Thymus (tissue), 11 donors: ENCODE results near the gene NCAPH2. TPM values are rescaled to one million over a fixed set of nuclear protein-coding genes. Genes with fewer than 3 reads are reported as not detected.

Source experiments
- DNase-seq, 9 donors: peaks; one replicate each; pipeline ENCODE4 v3.0.0-alpha.2; 2013; ENCODE audit warnings: low spot score in 9 of 9, low read depth in 6 of 9, missing footprints in 1 of 9
- H3K27ac ChIP-seq, 2 donors: one replicate each; pipeline ENCODE4 v1.5.1; 2013; ENCODE audit warnings: control low read depth in 1 of 2, low read depth in 1 of 2, low read length in 1 of 2, mild to moderate bottlenecking in 1 of 2, moderate library complexity in 1 of 2
- H3K27me3 ChIP-seq, 2 donors: one replicate each; pipeline ENCODE4 v1.5.1; 2013; ENCODE audit warnings: low read length in 1 of 2; ENCODE audit not compliant: control insufficient read depth in 2 of 2, insufficient read depth in 1 of 2
- H3K36me3 ChIP-seq, 2 donors: one replicate each; pipeline ENCODE4 v1.5.1; 2013; ENCODE audit warnings: low read length in 1 of 2, mild to moderate bottlenecking in 1 of 2, moderate library complexity in 1 of 2; ENCODE audit not compliant: control insufficient read depth in 2 of 2, insufficient read depth in 2 of 2
- H3K4me1 ChIP-seq, 2 donors: one replicate each; pipeline ENCODE4 v1.5.1; 2013; ENCODE audit warnings: low read length in 2 of 2; ENCODE audit not compliant: control insufficient read depth in 2 of 2, insufficient read depth in 2 of 2
- H3K4me3 ChIP-seq, 2 donors: one replicate each; pipeline ENCODE4 v1.5.1; 2013; ENCODE audit warnings: low read length in 2 of 2, control low read depth in 1 of 2, mild to moderate bottlenecking in 1 of 2
- H3K9me3 ChIP-seq, 2 donors: one replicate each; pipeline ENCODE4 v1.5.1; 2013; ENCODE audit warnings: low read length in 1 of 2, mild to moderate bottlenecking in 1 of 2; ENCODE audit not compliant: control insufficient read depth in 2 of 2, insufficient read depth in 1 of 2
- WGBS: extraction: QIAGEN DNeasy Blood & Tissue Kit; methylation state at CpG from one replicate; pipeline ENCODE4 v1.1.7; 2013; 5-methylcytosine and 5-hydroxymethylcytosine counted together
- polyA plus RNA-seq: library from polyadenylated mRNA; stranded (reverse); fragments of 200-250 nt; gene quantifications from one replicate; pipeline ENCODE4 v1.2.3, GENCODE V29; 2013
- total RNA-seq: library from RNA; stranded (reverse); fragments of 120-200 nt; gene quantifications from one replicate; pipeline ENCODE4 v1.2.4, GENCODE V29; 2013
- donor health status: healthy.

Gene NCAPH2
- total and polyA plus RNA-seq, 2 donors = 40.8 to 57.6 TPM

- Histone ChIP-seq H3K36me3 (peaks cover 39 to 41% of the 10 kb centered on the region in 2 donors), H3K9me3 (peaks cover 1 to 12% of the 10 kb centered on the region in 2 donors), H3K4me1 (peaks cover 16 to 18% of the 10 kb centered on the region in 2 donors), H3K27ac (peak overlapping the region; percentile 65 to 92), H3K4me3 (peak overlapping the region; percentile 63 to 86), H3K27me3 (peaks cover 22 to 33% of the 10 kb centered on the region in 2 donors)
- 13% methylated on average over 19 of the region's 19 CpGs for WGBS
- no peak for DNase-seq
Measured at GRCh38 chr22:50524676-50525103, 16.7 kb downstream of the NCAPH2 start.

GRCh38 chr22:50525104-50525857 lies 17.3 kb downstream of the NCAPH2 start, which contains the start of gene SCO2:
SCO2 (minus strand) TSS chr22:50525598; CDS start chr22:50524411, 1,187 bp downstream.
- WGBS = under 1% methylated on average over 84 of the region's 84 CpGs
- Histone ChIP-seq H3K36me3 (peaks cover 35 to 39% of the 10 kb centered on the region in 2 donors), H3K27me3 (peaks cover 28 to 39% of the 10 kb centered on the region in 2 donors), H3K27ac (peak within 1 kb of the TSS; percentile 80 to 92), H3K4me3 (peak within 1 kb of the TSS; percentile 63 to 86), H3K4me1 (peaks cover 19 to 21% of the 10 kb centered on the region in 2 donors), H3K9me3 (peaks cover 1 to 12% of the 10 kb centered on the region in 2 donors)
- peak; percentile 85 to 99 (median 97) for DNase-seq

GRCh38 chr22:50525858-50526107 lies 17.8 kb downstream of the NCAPH2 start:
- peaks cover 33 to 35% of the 10 kb centered on the region in 2 donors for H3K36me3 ChIP-seq
- peak overlapping the region; percentile 63 to 86 for H3K4me3 ChIP-seq
- H3K4me1 ChIP-seq = peaks cover 21 to 24% of the 10 kb centered on the region in 2 donors
- no peak for DNase-seq
- H3K9me3 ChIP-seq = peaks cover 1 to 12% of the 10 kb centered on the region in 2 donors
- WGBS = under 1% methylated on average over 33 of the region's 33 CpGs
- H3K27me3 ChIP-seq = peaks cover 33 to 44% of the 10 kb centered on the region in 2 donors
- peak overlapping the region; percentile 80 to 92 for H3K27ac ChIP-seq

- WGBS = 1% methylated on average over 77 of the region's 77 CpGs
- H3K4me1 ChIP-seq = peaks cover 21 to 29% of the 10 kb centered on the region in 2 donors
- DNase-seq = peak in 7 of 9 donors; percentile 68 to 91 (median 75)
- peaks cover 38 to 49% of the 10 kb centered on the region in 2 donors for H3K27me3 ChIP-seq
- H3K27ac ChIP-seq = peak overlapping the region; percentile 80 to 92
- peaks cover 1 to 12% of the 10 kb centered on the region in 2 donors for H3K9me3 ChIP-seq
- peaks cover 29 to 31% of the 10 kb centered on the region in 2 donors for H3K36me3 ChIP-seq
- peak overlapping the region; percentile 63 to 86 for H3K4me3 ChIP-seq
Measured at GRCh38 chr22:50526108-50526833, 18.2 kb downstream of the NCAPH2 start.

GRCh38 chr22:50526834-50527801 lies 19.1 kb downstream of the NCAPH2 start:
- Histone ChIP-seq H3K27me3 (peaks cover 46 to 58% of the 10 kb centered on the region in 2 donors), H3K9me3 (peaks cover 1 to 12% of the 10 kb centered on the region in 2 donors), H3K27ac (peak overlapping the region; percentile 80 to 92), H3K4me3 (peak overlapping the region; percentile 51 to 86), H3K4me1 (peaks cover 21 to 30% of the 10 kb centered on the region in 2 donors), H3K36me3 (peaks cover 22% of the 10 kb centered on the region in 2 donors)
- DNase-seq = no peak
- WGBS = 58% methylated on average over 29 of the region's 29 CpGs

- DNase-seq = no peak
- Histone ChIP-seq H3K9me3 (peaks cover 1 to 12% of the 10 kb centered on the region in 2 donors), H3K36me3 (peaks cover 12% of the 10 kb centered on the region in 2 donors), H3K27me3 (peaks cover 51 to 67% of the 10 kb centered on the region in 2 donors), H3K4me3 (no peak overlapping the region), H3K27ac (peak overlapping the region in 1 of 2 donors; percentile 18), H3K4me1 (peaks cover 21 to 30% of the 10 kb centered on the region in 2 donors)
- WGBS = 95% methylated on average over 18 of the region's 18 CpGs
Measured at GRCh38 chr22:50527921-50528681, 20.1 kb downstream of the NCAPH2 start.

- no peak for DNase-seq
- peak overlapping the region; percentile 37 to 50 for H3K4me3 ChIP-seq
- H3K4me1 ChIP-seq = peaks cover 21 to 29% of the 10 kb centered on the region in 2 donors
- peaks cover 4 to 5% of the 10 kb centered on the region in 2 donors for H3K36me3 ChIP-seq
- 82% methylated on average over 15 of the region's 15 CpGs for WGBS
- H3K27ac ChIP-seq = peak overlapping the region; percentile 80 to 91
- H3K9me3 ChIP-seq = peaks cover 1 to 12% of the 10 kb centered on the region in 2 donors
- peaks cover 58 to 75% of the 10 kb centered on the region in 2 donors for H3K27me3 ChIP-seq
Measured at GRCh38 chr22:50528682-50529415, 20.8 kb downstream of the NCAPH2 start.
